AG10803 (cell line): ENCODE measurements around the gene CDC42.
"Not testable (repeated sequence)": the region's sequence is repeated elsewhere in the genome, so short reads cannot be mapped to it uniquely, and the experiment has no call there.

ENCODE experiments used
- DNase-seq: peaks from one replicate; pipeline ENCODE4 v3.0.0; 2010; ENCODE audit warnings: low read depth
- H3K4me3 ChIP-seq: 2 replicates; pipeline ENCODE4 v1.5.1; 2011; ENCODE audit warnings: mild to moderate bottlenecking, low read length, control low read depth
- TF ChIP-seq, protein P1 (sequence below): conservative IDR thresholded peaks from 2 replicates; pipeline ENCODE4 v1.5.1; 2011; ENCODE audit warnings: mild to moderate bottlenecking, low read length, control low read depth, inconsistent platforms

The CDC42 gene

DNA sequence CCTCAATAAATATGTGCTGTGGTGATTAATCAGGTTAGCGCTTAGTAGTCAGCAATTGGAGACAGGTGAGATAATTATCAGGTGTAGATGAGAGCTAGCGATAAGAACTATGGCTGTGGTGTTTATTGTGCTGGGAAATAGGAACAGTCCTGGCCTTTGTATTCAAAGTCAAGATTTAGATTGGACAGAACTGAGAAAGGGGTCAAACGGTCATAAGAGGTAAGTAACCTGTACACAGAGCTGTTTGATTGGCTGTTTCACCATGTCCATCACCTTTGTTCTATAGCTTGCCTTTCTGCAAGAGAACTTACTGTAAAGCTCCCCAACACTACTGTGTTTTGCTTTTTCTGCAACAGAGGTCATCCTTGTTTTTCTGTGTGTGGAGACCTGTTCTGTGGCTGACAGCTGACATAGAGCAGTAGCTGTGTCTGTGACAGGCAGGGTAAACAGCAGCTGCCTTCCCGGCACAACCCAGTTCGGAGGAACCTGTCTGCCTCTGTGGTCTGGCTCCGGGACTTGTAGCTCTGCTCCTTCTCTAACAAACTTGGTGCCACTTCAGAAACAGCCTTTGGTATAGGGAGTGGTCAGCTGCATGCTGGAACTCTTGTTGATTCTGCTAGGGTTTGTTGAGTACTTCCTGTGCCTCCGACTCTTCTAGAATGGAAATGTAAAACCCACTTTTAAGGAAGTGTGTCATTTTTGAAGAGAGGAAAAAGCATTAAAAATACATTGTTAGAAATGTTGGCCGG, 21.1 kb upstream of the CDC42 start:
- TF ChIP-seq, protein P1, sequence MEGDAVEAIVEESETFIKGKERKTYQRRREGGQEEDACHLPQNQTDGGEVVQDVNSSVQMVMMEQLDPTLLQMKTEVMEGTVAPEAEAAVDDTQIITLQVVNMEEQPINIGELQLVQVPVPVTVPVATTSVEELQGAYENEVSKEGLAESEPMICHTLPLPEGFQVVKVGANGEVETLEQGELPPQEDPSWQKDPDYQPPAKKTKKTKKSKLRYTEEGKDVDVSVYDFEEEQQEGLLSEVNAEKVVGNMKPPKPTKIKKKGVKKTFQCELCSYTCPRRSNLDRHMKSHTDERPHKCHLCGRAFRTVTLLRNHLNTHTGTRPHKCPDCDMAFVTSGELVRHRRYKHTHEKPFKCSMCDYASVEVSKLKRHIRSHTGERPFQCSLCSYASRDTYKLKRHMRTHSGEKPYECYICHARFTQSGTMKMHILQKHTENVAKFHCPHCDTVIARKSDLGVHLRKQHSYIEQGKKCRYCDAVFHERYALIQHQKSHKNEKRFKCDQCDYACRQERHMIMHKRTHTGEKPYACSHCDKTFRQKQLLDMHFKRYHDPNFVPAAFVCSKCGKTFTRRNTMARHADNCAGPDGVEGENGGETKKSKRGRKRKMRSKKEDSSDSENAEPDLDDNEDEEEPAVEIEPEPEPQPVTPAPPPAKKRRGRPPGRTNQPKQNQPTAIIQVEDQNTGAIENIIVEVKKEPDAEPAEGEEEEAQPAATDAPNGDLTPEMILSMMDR: no peak
- no peak for DNase-seq
- H3K4me3 ChIP-seq: no peak overlapping the region

DNA sequence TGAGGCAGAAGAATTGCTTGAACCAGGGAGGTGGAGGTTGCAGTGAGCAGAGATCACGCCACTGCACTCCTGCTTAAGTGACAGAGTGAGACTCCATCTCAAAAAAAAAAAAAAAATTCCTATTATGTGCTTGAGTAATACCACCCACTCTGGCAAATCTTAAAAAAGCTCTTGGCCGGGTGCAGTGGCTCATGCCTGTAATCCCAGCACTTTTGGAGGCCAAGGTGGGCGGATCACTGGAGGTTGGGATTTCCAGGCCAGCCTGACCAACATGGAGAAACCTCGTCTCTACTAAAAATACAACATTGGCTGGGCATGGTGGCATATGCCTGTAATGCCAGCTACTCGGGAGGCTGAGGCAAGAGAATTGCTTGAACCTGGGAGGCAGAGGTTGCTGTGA, 17.7 kb upstream of the CDC42 start:
- not testable (repeated sequence) for H3K4me3 ChIP-seq, DNase-seq

DNA sequence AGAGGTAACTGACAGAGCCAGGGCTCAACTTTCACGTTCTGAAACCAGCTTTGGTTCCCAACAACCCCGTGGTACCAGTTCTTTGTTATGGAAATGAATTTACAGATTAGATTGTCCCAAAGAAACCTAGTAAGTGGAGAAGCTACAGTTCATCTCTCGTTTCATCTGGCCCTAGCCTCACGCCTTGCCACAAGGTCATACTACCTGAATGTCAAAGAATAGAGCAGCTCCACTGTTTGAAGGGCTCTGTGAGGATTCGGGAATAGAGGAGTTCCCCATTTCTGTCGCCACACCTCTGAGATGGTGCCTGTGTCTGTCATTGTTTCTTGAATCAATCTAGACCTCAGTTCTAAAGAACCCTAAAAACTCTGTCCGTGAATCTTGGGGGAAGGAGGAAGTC, 15.0 kb upstream of the CDC42 start:
- DNase-seq: no peak
- H3K4me3 ChIP-seq: no peak overlapping the region
- TF ChIP-seq, protein P1: no peak

DNA sequence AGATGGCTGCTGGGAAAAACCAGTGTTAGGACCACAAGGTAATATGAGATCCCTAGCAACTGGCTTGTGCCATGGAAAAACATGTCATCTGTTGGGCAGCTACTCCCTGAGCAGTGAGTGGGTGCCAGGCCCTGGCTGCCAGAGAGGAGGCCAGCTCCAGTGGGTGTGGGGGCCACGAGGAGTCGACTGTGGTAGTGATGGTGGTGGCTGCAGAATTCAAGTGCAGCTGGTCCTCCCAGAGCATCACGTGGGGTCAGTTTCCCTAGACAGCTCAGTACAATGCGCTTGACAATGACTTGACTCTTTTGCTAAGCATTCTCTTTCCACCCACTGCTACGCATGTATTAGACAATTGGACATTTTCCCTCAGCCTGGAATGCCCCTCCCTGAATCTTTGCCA, 14.5 kb upstream of the CDC42 start:
- DNase-seq: no peak
- TF ChIP-seq, protein P1: no peak
- H3K4me3 ChIP-seq: no peak overlapping the region

DNA sequence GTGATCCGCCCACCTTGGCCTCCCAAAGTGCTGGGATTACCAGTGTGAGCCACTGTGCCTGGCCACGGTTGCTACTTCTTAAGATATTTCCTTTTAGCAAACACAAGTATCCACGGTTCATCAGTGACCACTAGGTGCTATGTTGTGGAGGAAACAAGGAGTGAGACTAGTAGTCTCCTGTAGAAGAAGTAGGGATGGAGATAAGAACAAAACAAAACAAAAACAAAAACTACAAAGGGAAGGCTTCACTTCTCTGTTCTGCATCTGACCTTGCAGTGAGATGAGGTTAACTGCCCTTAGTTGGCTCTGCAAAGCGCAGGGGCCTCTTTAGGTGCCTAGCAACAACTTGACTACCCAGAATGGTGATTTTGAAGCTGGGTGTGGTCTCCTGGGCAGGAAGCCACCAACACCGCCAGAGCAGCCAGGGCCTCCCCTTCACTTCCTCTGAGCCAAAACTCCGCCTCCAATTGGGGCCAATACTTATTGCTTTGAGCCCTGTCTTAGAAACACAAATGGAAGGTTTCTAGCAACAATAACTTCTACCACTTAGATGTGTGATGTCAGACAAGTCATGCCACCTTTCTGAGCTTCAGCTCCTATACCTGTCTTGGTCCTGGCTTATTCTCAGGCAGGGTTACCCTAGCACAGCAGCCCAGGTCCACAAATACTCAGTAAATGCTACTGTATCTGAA, 12.8 kb upstream of the CDC42 start:
- DNase-seq: peak; percentile 54
- no peak overlapping the region for H3K4me3 ChIP-seq
- TF ChIP-seq, protein P1: no peak

DNA sequence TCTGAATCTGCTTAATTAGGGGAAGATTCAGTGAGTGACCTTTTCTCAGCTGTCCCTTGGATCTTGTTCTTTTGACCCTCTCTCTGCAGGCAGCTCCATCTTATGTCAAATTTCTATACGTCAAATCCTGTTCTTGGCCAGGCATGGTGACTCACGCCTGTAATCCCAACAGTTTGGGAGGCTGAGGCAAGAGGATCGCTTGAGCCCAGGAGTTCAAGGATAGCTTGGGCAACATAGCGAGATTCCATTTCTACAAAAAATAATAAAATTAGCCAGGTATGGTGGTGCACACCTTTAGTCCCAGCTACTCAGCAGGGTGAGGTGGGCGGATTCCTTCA, 12.3 kb upstream of the CDC42 start:
- H3K4me3 ChIP-seq: no peak overlapping the region
- TF ChIP-seq, protein P1: no peak
- DNase-seq: no peak

DNA sequence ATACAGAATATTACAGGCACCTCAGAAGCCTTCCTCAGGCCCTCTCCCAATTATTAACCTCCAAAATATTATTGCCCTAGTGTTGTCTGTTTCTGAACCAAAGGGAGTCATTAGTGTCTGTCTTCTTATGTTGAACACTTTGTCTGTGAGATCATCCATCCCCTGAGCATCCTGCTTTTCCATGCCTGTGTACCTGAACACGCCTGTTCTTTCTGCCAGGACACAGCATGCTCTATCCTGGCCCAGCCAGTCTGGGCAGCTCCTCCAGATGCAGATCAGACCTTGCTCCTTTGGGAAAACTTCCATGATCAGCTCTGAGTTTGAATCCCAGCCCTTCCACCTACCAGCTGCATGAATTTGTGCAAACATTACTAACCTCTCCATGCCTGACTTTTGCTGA, 11.0 kb upstream of the CDC42 start:
- TF ChIP-seq, protein P1: no peak
- DNase-seq: no peak
- no peak overlapping the region for H3K4me3 ChIP-seq
